A673 (cell line): Measurements from ENCODE around the gene BRI3BP.

Source experiments
- EZH2 ChIP-seq: fragments of 200-600 bp; sonication (generic); IDR thresholded peaks from 2 replicates; pipeline ENCODE4 v1.6.1; 2017; ENCODE audit warnings: borderline replicate concordance, low read depth, mild to moderate bottlenecking, mixed read lengths, antibody characterized with exemption, low read length; ENCODE audit not compliant: poor library complexity, severe bottlenecking
- TF ChIP-seq, protein P1 (sequence below): fragments of 300-800, 200-600 bp; sonication (generic); conservative IDR thresholded peaks from 2 replicates; pipeline ENCODE4 v1.5.1; 2017; ENCODE audit warnings: low read depth, mild to moderate bottlenecking, antibody characterized with exemption, low read length, moderate library complexity, mixed read lengths

DNA sequence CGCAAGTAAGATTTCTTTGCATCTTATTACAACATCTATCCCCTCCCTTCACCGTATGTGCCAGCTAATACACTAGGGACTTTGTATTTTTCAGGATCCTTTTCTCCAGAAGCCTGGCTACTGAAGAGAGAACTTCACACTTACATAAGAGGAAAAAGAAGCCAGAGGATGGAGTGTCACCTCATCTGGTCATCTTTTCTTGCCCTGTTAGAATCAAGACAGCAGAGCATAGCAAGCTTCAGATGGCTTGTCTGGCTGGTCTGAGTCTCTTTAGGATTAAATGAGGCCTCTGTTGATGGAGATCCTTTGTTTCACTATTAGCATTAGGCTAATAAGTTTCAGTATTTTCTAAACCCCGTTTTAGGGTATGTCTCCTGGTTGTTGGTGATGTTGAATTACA, 57.4 kb downstream of the BRI3BP start:
- TF ChIP-seq, protein P1, sequence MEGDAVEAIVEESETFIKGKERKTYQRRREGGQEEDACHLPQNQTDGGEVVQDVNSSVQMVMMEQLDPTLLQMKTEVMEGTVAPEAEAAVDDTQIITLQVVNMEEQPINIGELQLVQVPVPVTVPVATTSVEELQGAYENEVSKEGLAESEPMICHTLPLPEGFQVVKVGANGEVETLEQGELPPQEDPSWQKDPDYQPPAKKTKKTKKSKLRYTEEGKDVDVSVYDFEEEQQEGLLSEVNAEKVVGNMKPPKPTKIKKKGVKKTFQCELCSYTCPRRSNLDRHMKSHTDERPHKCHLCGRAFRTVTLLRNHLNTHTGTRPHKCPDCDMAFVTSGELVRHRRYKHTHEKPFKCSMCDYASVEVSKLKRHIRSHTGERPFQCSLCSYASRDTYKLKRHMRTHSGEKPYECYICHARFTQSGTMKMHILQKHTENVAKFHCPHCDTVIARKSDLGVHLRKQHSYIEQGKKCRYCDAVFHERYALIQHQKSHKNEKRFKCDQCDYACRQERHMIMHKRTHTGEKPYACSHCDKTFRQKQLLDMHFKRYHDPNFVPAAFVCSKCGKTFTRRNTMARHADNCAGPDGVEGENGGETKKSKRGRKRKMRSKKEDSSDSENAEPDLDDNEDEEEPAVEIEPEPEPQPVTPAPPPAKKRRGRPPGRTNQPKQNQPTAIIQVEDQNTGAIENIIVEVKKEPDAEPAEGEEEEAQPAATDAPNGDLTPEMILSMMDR = no peak
- TF ChIP-seq EZH2 = no peak
